Activated CD4-positive, alpha-beta T cell treated with anti-CD3 and anti-CD28 coated beads, Interleukin-2, amount 50 U/mL, for 48 hours (primary cell): ENCODE results near the gene CDH4.
"Not testable (repeated sequence)": the region's sequence is repeated elsewhere in the genome, so short reads cannot be mapped to it uniquely, and the experiment has no call there.

Experiments used
- DNase-seq, 2 experiments: peaks; one replicate each; pipeline ENCODE4 v3.0.0-alpha.2; 2020

CDH4 gene

GRCh38 chr20:61966492-61967244 is 714.6 kb downstream of the CDH4 start:
- no peak for DNase-seq

- no peak for DNase-seq
These were observed 715.2 kb downstream of the CDH4 start for GRCh38 chr20:61967300-61967699.

- DNase-seq = no peak
These were observed 716.2 kb downstream of the CDH4 start for GRCh38 chr20:61968036-61968810.

- no peak for DNase-seq
These were observed 716.9 kb downstream of the CDH4 start for GRCh38 chr20:61968932-61969331.

- no peak for DNase-seq
These were observed 717.7 kb downstream of the CDH4 start for GRCh38 chr20:61969806-61970205.

GRCh38 chr20:61970357-61970756 is 718.3 kb downstream of the CDH4 start:
- DNase-seq = no peak

GRCh38 chr20:61971595-61971994 is 719.5 kb downstream of the CDH4 start:
- not testable (repeated sequence) for DNase-seq

- DNase-seq = no peak
These were observed 720.8 kb downstream of the CDH4 start for GRCh38 chr20:61972636-61973508.

GRCh38 chr20:61973515-61974356 is 721.7 kb downstream of the CDH4 start:
- no peak for DNase-seq

- DNase-seq = no peak
These were observed 722.2 kb downstream of the CDH4 start for GRCh38 chr20:61974357-61974665.

- DNase-seq = no peak
These were observed 723.5 kb downstream of the CDH4 start for GRCh38 chr20:61975407-61976129.

GRCh38 chr20:61976263-61976643 is 724.2 kb downstream of the CDH4 start:
- no peak for DNase-seq

- no peak for DNase-seq
These were observed 724.8 kb downstream of the CDH4 start for GRCh38 chr20:61976644-61977418.

- no peak for DNase-seq
These were observed 725.3 kb downstream of the CDH4 start for GRCh38 chr20:61977419-61977786.

GRCh38 chr20:61978491-61978890 is 726.4 kb downstream of the CDH4 start:
- no peak for DNase-seq

GRCh38 chr20:61979090-61979489 is 727.0 kb downstream of the CDH4 start:
- DNase-seq = no peak

GRCh38 chr20:61979701-61980635 is 727.9 kb downstream of the CDH4 start:
- DNase-seq = no peak

- no peak for DNase-seq
These were observed 728.9 kb downstream of the CDH4 start for GRCh38 chr20:61980647-61981583.

GRCh38 chr20:61981691-61982090 is 729.6 kb downstream of the CDH4 start:
- DNase-seq = not testable (repeated sequence)
